GM23248 (cell line): ENCODE results near the gene LAMB1. TPM values are rescaled to one million over a fixed set of nuclear protein-coding genes. Genes with fewer than 3 reads are reported as not detected.

ENCODE experiments used
- DNase-seq: peaks from one replicate; pipeline ENCODE4 v3.0.0-alpha.2; 2015
- H2AFZ ChIP-seq: fragments of 200-600 bp; sonication (generic); 2 replicates; pipeline ENCODE4 v1.6.1; 2016; ENCODE audit warnings: antibody characterized with exemption
- H3F3A ChIP-seq: fragments of 200-600 bp; sonication (generic); 2 replicates; pipeline ENCODE4 v1.6.1; 2016; ENCODE audit warnings: mild to moderate bottlenecking, antibody characterized with exemption, mixed run types; ENCODE audit not compliant: insufficient read depth
- H3K27ac ChIP-seq: fragments of 200-600 bp; sonication (generic); 2 replicates; pipeline ENCODE4 v1.5.1; 2016; ENCODE audit warnings: mild to moderate bottlenecking
- H3K27me3 ChIP-seq: fragments of 200-600 bp; sonication (generic); replicated peaks from 2 replicates; pipeline ENCODE4 v1.6.1; 2016; ENCODE audit warnings: mild to moderate bottlenecking; ENCODE audit not compliant: insufficient read depth
- H3K36me3 ChIP-seq: fragments of 200-600 bp; sonication (generic); 2 replicates; pipeline ENCODE4 v1.6.1; 2016; ENCODE audit warnings: low read depth, mild to moderate bottlenecking
- H3K4me1 ChIP-seq: fragments of 200-600 bp; sonication (generic); 2 replicates; pipeline ENCODE4 v1.6.1; 2016; ENCODE audit warnings: mild to moderate bottlenecking; ENCODE audit not compliant: insufficient read depth
- H3K4me2 ChIP-seq: fragments of 200-600 bp; sonication (generic); one replicate; pipeline ENCODE4 v1.6.1; 2016; ENCODE audit warnings: mild to moderate bottlenecking; ENCODE audit not compliant: unreplicated experiment
- H3K4me3 ChIP-seq: fragments of 200-600 bp; sonication (generic); 2 replicates; pipeline ENCODE4 v1.5.1; 2016; ENCODE audit warnings: mild to moderate bottlenecking
- H3K79me2 ChIP-seq: fragments of 200-600 bp; sonication (generic); 2 replicates; pipeline ENCODE4 v1.6.1; 2016; ENCODE audit warnings: mild to moderate bottlenecking; ENCODE audit not compliant: insufficient read depth
- H3K9ac ChIP-seq: fragments of 200-600 bp; sonication (generic); 2 replicates; pipeline ENCODE4 v1.6.1; 2016; ENCODE audit warnings: mild to moderate bottlenecking
- H3K9me2 ChIP-seq: fragments of 200-600 bp; sonication (generic); 2 replicates; pipeline ENCODE4 v1.6.1; 2016; ENCODE audit warnings: mixed run types, mild to moderate bottlenecking, moderate library complexity; ENCODE audit not compliant: insufficient read depth
- H3K9me3 ChIP-seq: fragments of 200-600 bp; sonication (generic); one replicate; pipeline ENCODE4 v1.6.1; 2017; ENCODE audit warnings: low read depth
- H4K20me1 ChIP-seq: fragments of 200-600 bp; sonication (generic); 2 replicates; pipeline ENCODE4 v1.6.0; 2016; ENCODE audit not compliant: insufficient read depth
- EZH2 ChIP-seq: fragments of 200-600 bp; sonication (generic); IDR thresholded peaks from 2 replicates; pipeline ENCODE4 v1.6.1; 2018; ENCODE audit warnings: antibody characterized with exemption, mild to moderate bottlenecking; ENCODE audit not compliant: insufficient read depth, poor library complexity, severe bottlenecking
- EZH2phosphoT487 ChIP-seq: fragments of 200-600 bp; sonication (generic); IDR thresholded peaks from 2 replicates; pipeline ENCODE4 v1.6.1; 2018; ENCODE audit warnings: antibody characterized with exemption, moderate library complexity, mild to moderate bottlenecking, low read depth; ENCODE audit not compliant: insufficient read depth
- WGBS, 2 experiments: methylation state at CpG; one replicate each; pipeline ENCODE4 v1.1.6; 2015 to 2017; ENCODE audit warnings: low lambda C conversion rate in 2 of 2, low coverage in 1 of 2; ENCODE audit errors: missing lambda C conversion rate in 2 of 2; 5-methylcytosine and 5-hydroxymethylcytosine counted together
- in situ Hi-C: fragments of 300-500 bp; cut with MboI; formaldehyde crosslinking; loops from 2 replicates; pipeline ENCODE4 v1.15.0; 2020
- polyA plus RNA-seq: library from polyadenylated mRNA; unstranded; fragments of >200 nt; fragmentation: Nextera tagmentation; extraction: Ambion mirVana; gene quantifications from 2 replicates; pipeline ENCODE4 v1.2.1, GENCODE V29; 2016
- total RNA-seq: library from RNA; depleted of rRNA; stranded (reverse); fragments of >200 nt; shearing (Covaris generic); gene quantifications from 2 replicates; pipeline ENCODE4 v1.2.3, GENCODE V29; 2014

LAMB1 gene
- total and polyA plus RNA-seq, 2 experiments from 2014 or later: 108 to 135 TPM

- in situ Hi-C loops: no loop called here
- no peak overlapping the region for H3K4me2 ChIP-seq
Measured at GRCh38 chr7:108026647-108027046, 23.7 kb upstream of the LAMB1 start.

GRCh38 chr7:108026116-108026515 lies 23.2 kb upstream of the LAMB1 start:
- no peak overlapping the region for H3K4me3 ChIP-seq
- H3K9me3 ChIP-seq: no peaks in the 10 kb centered on the region
- in situ Hi-C loops: no loop called here
- no peak overlapping the region for H3K4me2 ChIP-seq
- no peak overlapping the region for H3K9ac ChIP-seq
- H3K9me2 ChIP-seq: peaks cover 6% of the 10 kb centered on the region; the same call in 1 of the 2 replicates
- 92 to 95% methylated on average over 5 of the region's 5 CpGs for WGBS, 2 experiments
- no peak for DNase-seq
- H3K4me1 ChIP-seq: peaks cover 26% of the 10 kb centered on the region
- no peak overlapping the region for H2AFZ ChIP-seq
- peaks cover 33% of the 10 kb centered on the region for H3F3A ChIP-seq
- H3K36me3 ChIP-seq: no peaks in the 10 kb centered on the region
- no peaks in the 10 kb centered on the region for H4K20me1 ChIP-seq
- H3K79me2 ChIP-seq: no peaks in the 10 kb centered on the region
- no peaks in the 10 kb centered on the region for H3K27me3 ChIP-seq
- TF ChIP-seq EZH2: no peak
- TF ChIP-seq EZH2phosphoT487: no peak
- no peak overlapping the region for H3K27ac ChIP-seq

More at GRCh38 chr7:108026647-108027046, 23.7 kb upstream of the LAMB1 start:
- H3K9ac ChIP-seq: no peak overlapping the region
- no peak overlapping the region for H2AFZ ChIP-seq
- H3K36me3 ChIP-seq: no peaks in the 10 kb centered on the region
- peak; percentile 23 for DNase-seq
- peaks cover 26% of the 10 kb centered on the region for H3K4me1 ChIP-seq
- H3K79me2 ChIP-seq: no peaks in the 10 kb centered on the region
- H3K4me3 ChIP-seq: no peak overlapping the region
- H3K9me2 ChIP-seq: peaks cover 6% of the 10 kb centered on the region; the same call in 1 of the 2 replicates
- 100% methylated on average over 3 of the region's 3 CpGs for WGBS, 2 experiments
- H3K27ac ChIP-seq: no peak overlapping the region
- H3K27me3 ChIP-seq: no peaks in the 10 kb centered on the region
- no peaks in the 10 kb centered on the region for H3K9me3 ChIP-seq
- TF ChIP-seq EZH2: no peak
- peaks cover 36% of the 10 kb centered on the region for H3F3A ChIP-seq
- no peaks in the 10 kb centered on the region for H4K20me1 ChIP-seq

- in situ Hi-C loops: no loop called here
- TF ChIP-seq EZH2phosphoT487 (no peak), EZH2 (no peak)
- peaks cover 6% of the 10 kb centered on the region; the same call in 1 of the 2 replicates for H3K9me2 ChIP-seq
- peaks cover 19% of the 10 kb centered on the region; the same call in 1 of the 2 replicates for H3F3A ChIP-seq
- H3K9me3 ChIP-seq: no peaks in the 10 kb centered on the region
- H3K36me3 ChIP-seq: no peaks in the 10 kb centered on the region
- H4K20me1 ChIP-seq: no peaks in the 10 kb centered on the region
- 92 to 96% methylated on average over 6 of the region's 6 CpGs for WGBS, 2 experiments
- DNase-seq: no peak
- H2AFZ ChIP-seq: no peak overlapping the region
- no peak overlapping the region for H3K4me3 ChIP-seq
- H3K27ac ChIP-seq: no peak overlapping the region
- H3K27me3 ChIP-seq: no peaks in the 10 kb centered on the region
- no peaks in the 10 kb centered on the region for H3K79me2 ChIP-seq
- H3K4me1 ChIP-seq: peaks cover 12% of the 10 kb centered on the region
- H3K9ac ChIP-seq: no peak overlapping the region
- no peak overlapping the region for H3K4me2 ChIP-seq
Measured at GRCh38 chr7:108024538-108024937, 21.6 kb upstream of the LAMB1 start.

- WGBS, 2 experiments: 98 to 100% methylated on average over 2 of the region's 2 CpGs
- TF ChIP-seq EZH2phosphoT487: no peak
- TF ChIP-seq EZH2: no peak
- Histone ChIP-seq H3K79me2 (no peaks in the 10 kb centered on the region), H3K4me1 (peaks cover 14% of the 10 kb centered on the region; the same call in 1 of the 2 replicates), H3K4me3 (no peak overlapping the region), H3K27ac (no peak overlapping the region), H2AFZ (no peak overlapping the region), H4K20me1 (no peaks in the 10 kb centered on the region), H3F3A (peaks cover 24% of the 10 kb centered on the region), H3K27me3 (no peaks in the 10 kb centered on the region), H3K9me2 (no peaks in the 10 kb centered on the region), H3K9ac (no peak overlapping the region), H3K4me2 (no peak overlapping the region), H3K36me3 (no peaks in the 10 kb centered on the region), H3K9me3 (no peaks in the 10 kb centered on the region)
- no peak for DNase-seq
- in situ Hi-C loops: no loop called here
Measured at GRCh38 chr7:108020585-108020984, 17.6 kb upstream of the LAMB1 start.

- H3K4me3 ChIP-seq: no peak overlapping the region
- H2AFZ ChIP-seq: no peak overlapping the region
- no peak for TF ChIP-seq EZH2
- TF ChIP-seq EZH2phosphoT487: no peak
- H3K9me2 ChIP-seq: no peaks in the 10 kb centered on the region
- H3K36me3 ChIP-seq: no peaks in the 10 kb centered on the region
- no peak overlapping the region for H3K4me2 ChIP-seq
- 91 to 97% methylated on average over 4 of the region's 4 CpGs for WGBS, 2 experiments
- no peaks in the 10 kb centered on the region for H3K9me3 ChIP-seq
- H3K4me1 ChIP-seq: peaks cover 31% of the 10 kb centered on the region
- no peak overlapping the region for H3K27ac ChIP-seq
- DNase-seq: no peak
- H4K20me1 ChIP-seq: no peaks in the 10 kb centered on the region
- no peaks in the 10 kb centered on the region for H3K79me2 ChIP-seq
- H3K9ac ChIP-seq: no peak overlapping the region
- peaks cover 28% of the 10 kb centered on the region for H3F3A ChIP-seq
- in situ Hi-C loops: no loop called here
- H3K27me3 ChIP-seq: no peaks in the 10 kb centered on the region
Measured at GRCh38 chr7:108018668-108019067, 15.7 kb upstream of the LAMB1 start.
